Sigmoid colon (tissue), 7 donors: ENCODE data around the gene MRPS7. TPM values are rescaled to one million over a fixed set of nuclear protein-coding genes. Genes with fewer than 3 reads are reported as not detected.
"Not testable (repeated sequence)": the region's sequence is repeated elsewhere in the genome, so short reads cannot be mapped to it uniquely, and the experiment has no call there.

Experiments
- DNase-seq: peaks from one replicate; pipeline ENCODE4 v3.0.0-alpha.2; 2019
- H3K27ac ChIP-seq, 4 donors: fragments of 200-600 bp; sonication (generic); one replicate each; pipeline ENCODE4 v1.5.1; 2016 to 2019; ENCODE audit warnings: mild to moderate bottlenecking in 1 of 4
- H3K27me3 ChIP-seq, 3 donors: fragments of 200-600 bp; sonication (generic); one replicate each; pipeline ENCODE4 v1.5.1; 2019; ENCODE audit warnings: mild to moderate bottlenecking in 1 of 3
- H3K36me3 ChIP-seq, 4 donors: fragments of 200-600 bp; sonication (generic); one replicate each; pipeline ENCODE4 v1.5.1; 2016 to 2019
- H3K4me1 ChIP-seq, 4 donors: fragments of 200-600 bp; sonication (generic); one replicate each; pipeline ENCODE4 v1.5.1; 2017 to 2019
- H3K4me3 ChIP-seq, 4 donors: fragments of 200-600 bp; sonication (generic); one replicate each; pipeline ENCODE4 v1.5.1; 2017 to 2019; ENCODE audit warnings: mild to moderate bottlenecking in 2 of 4, moderate library complexity in 1 of 4
- H3K9me3 ChIP-seq, 4 donors: fragments of 200-600 bp in 3 of 4; sonication (generic) in 3 of 4; one replicate each; pipeline versions ENCODE4 v1.5.1 to v1.6.1; 2013 to 2019
- EP300 ChIP-seq, 4 donors: sonication (generic); formaldehyde crosslinking; IDR thresholded peaks; one replicate each; pipeline ENCODE4 v1.6.1; 2017; ENCODE audit warnings: antibody characterized with exemption in 4 of 4
- POLR2A ChIP-seq, 2 donors: fragments of 450-650 bp; IDR thresholded peaks; one replicate each; pipeline ENCODE4 v1.6.1; 2016; ENCODE audit warnings: antibody characterized with exemption in 2 of 2, mild to moderate bottlenecking in 2 of 2, moderate library complexity in 2 of 2
- POLR2AphosphoS5 ChIP-seq, 4 donors: sonication (generic); formaldehyde crosslinking; IDR thresholded peaks; one replicate each; pipeline ENCODE4 v1.6.1; 2017; ENCODE audit warnings: antibody characterized with exemption in 4 of 4
- WGBS, 2 donors: extraction: QIAGEN DNeasy Blood & Tissue Kit; methylation state at CpG; one replicate each; pipeline ENCODE4 v1.1.7; 2013; 5-methylcytosine and 5-hydroxymethylcytosine counted together
- intact Hi-C: fragments of 100-400 bp; cut with DNase I; formaldehyde crosslinking; loops from one replicate; pipeline ENCODE4 v1.15.1; 2023
- polyA plus RNA-seq, 3 donors: library from polyadenylated mRNA; stranded (reverse); fragments of 200-250 nt; gene quantifications; one replicate each; pipeline ENCODE4 v1.2.3, GENCODE V29; 2013
- total RNA-seq, 4 donors: library from RNA; depleted of rRNA; stranded (reverse); fragments of >200 nt; gene quantifications; one replicate each; pipeline ENCODE4 v1.1.0, GENCODE V29; 2016
- TF ChIP-seq, protein P1 (sequence below), 4 experiments: fragments of 450-650 bp in 3 of 4; fragments of 200-600 bp in 1 of 4; IDR thresholded peaks; one replicate each; pipeline ENCODE4 v1.5.1; 2016 to 2019; ENCODE audit warnings: antibody characterized with exemption in 4 of 4, mild to moderate bottlenecking in 3 of 4, moderate library complexity in 2 of 4
- donor health status: healthy with polysubstance abuse.
- donor health status: Bipolar disorder and iron deficiency.
- donor health status: healthy.

Gene MRPS7
- total and polyA plus RNA-seq, 7 donors, result 26.6 to 96.4 (median 51.5) TPM

DNA sequence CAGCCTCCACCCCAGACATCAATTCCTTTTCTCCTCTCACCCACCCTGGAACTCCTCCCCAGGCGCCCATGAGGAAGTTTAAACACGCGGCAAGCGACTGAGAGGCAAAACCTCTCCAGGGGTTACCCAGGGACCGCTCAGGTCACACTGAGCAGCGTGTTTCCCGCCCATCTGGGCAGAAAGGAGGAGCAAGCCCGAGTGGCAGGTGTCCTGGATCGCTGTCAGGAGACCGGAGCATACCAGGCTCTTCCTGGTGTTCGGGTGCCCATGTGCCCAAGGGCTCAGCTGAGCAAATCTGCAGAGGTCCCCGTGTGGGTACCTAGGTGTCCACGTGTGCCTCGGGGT lies 27.1 kb downstream of the MRPS7 start:
- 0 to 1% methylated on average over 14 of the region's 14 CpGs for WGBS, 2 donors

DNA sequence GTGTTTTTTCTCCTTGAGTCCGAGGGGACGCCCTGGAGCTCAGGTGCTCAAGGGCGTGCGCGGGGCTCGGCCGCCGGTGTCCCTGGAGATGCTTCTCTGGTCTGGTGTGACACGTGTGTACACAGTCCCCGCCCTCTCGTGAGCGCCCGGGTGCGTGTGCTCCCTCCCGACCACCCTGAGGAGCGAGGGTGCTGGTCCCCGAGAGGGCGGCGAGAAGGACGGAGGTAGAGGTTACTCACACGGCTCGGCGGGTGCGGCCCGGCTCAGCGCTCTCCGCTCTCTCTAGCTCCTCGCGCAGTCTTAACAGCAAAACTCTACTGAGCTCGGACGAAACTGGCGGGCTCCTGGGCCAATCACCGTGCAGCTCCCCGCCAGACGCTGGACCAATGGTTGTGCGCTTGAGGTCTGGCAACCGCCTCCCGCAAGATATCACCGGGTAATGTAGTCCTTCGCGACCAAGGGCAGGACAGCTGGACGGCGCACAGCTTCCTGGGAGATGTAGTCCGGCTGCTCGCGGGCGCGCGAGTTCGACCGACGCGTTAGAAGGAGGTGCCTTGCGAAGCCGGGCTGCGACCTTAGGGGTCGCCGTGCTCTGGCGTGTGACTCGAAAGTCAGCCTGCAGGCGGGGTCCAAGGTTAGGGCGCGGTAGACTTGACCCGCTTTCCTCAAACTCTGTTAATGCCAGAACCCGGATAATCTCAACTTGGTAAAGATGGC lies 27.6 kb downstream of the MRPS7 start, which contains the start of gene SLC25A19:
SLC25A19 (minus strand) TSS at position 319 of the 717 bp plus-strand sequence. CDS start 2,669 bp downstream, outside the sequence.
- Histone ChIP-seq H3K9me3 (no peaks in the 10 kb centered on the region), H3K4me3 (peak within 1 kb of the TSS; percentile 65 to 78 (median 74)), H3K27ac (peak within 1 kb of the TSS; percentile 90 to 97 (median 94)), H3K4me1 (peaks cover 0 to 15% (median 5%) of the 10 kb centered on the region in 4 donors), H3K27me3 (no peaks in the 10 kb centered on the region), H3K36me3 (peaks cover 0 to 18% (median 3%) of the 10 kb centered on the region in 4 donors)
- DNase-seq, result peak; percentile 100
- WGBS, 2 donors, result 0% methylated on average over 65 of the region's 65 CpGs
- intact Hi-C loops, result loop anchor here (2.0 to 10.0 kb wide), 3 partner anchors 18 to 296 kb away; partner anchors contain the start of genes CASKIN2, MIF4GD, MYO15B and TSEN54
- TF ChIP-seq EP300 (IDR thresholded peaks at IDR 0.05) (no peak), POLR2AphosphoS5 (IDR thresholded peaks at IDR 0.05) (peak; percentile 82 to 97 (median 90)), POLR2A (IDR thresholded peaks at IDR 0.05) (peak; percentile 63 to 78)

More for the DNA sequence above, 27.1 kb downstream of the MRPS7 start:
- intact Hi-C loops, result loop anchor here (2.0 to 10.0 kb wide), 3 partner anchors 18 to 296 kb away; partner anchors contain the start of genes CASKIN2, MIF4GD, MYO15B and TSEN54
- Histone ChIP-seq H3K36me3 (peaks cover 0 to 18% (median 3%) of the 10 kb centered on the region in 4 donors), H3K27ac (peak overlapping the region; percentile 90 to 97 (median 94)), H3K27me3 (no peaks in the 10 kb centered on the region), H3K9me3 (no peaks in the 10 kb centered on the region), H3K4me3 (peak overlapping the region; percentile 65 to 78 (median 74)), H3K4me1 (peaks cover 0 to 15% (median 5%) of the 10 kb centered on the region in 4 donors)
- no peak for DNase-seq
- TF ChIP-seq POLR2AphosphoS5 (IDR thresholded peaks at IDR 0.05) (no peak), EP300 (IDR thresholded peaks at IDR 0.05) (no peak), POLR2A (IDR thresholded peaks at IDR 0.05) (no peak)
- TF ChIP-seq, protein P1, sequence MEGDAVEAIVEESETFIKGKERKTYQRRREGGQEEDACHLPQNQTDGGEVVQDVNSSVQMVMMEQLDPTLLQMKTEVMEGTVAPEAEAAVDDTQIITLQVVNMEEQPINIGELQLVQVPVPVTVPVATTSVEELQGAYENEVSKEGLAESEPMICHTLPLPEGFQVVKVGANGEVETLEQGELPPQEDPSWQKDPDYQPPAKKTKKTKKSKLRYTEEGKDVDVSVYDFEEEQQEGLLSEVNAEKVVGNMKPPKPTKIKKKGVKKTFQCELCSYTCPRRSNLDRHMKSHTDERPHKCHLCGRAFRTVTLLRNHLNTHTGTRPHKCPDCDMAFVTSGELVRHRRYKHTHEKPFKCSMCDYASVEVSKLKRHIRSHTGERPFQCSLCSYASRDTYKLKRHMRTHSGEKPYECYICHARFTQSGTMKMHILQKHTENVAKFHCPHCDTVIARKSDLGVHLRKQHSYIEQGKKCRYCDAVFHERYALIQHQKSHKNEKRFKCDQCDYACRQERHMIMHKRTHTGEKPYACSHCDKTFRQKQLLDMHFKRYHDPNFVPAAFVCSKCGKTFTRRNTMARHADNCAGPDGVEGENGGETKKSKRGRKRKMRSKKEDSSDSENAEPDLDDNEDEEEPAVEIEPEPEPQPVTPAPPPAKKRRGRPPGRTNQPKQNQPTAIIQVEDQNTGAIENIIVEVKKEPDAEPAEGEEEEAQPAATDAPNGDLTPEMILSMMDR (IDR thresholded peaks at IDR 0.05), result no peak

DNA sequence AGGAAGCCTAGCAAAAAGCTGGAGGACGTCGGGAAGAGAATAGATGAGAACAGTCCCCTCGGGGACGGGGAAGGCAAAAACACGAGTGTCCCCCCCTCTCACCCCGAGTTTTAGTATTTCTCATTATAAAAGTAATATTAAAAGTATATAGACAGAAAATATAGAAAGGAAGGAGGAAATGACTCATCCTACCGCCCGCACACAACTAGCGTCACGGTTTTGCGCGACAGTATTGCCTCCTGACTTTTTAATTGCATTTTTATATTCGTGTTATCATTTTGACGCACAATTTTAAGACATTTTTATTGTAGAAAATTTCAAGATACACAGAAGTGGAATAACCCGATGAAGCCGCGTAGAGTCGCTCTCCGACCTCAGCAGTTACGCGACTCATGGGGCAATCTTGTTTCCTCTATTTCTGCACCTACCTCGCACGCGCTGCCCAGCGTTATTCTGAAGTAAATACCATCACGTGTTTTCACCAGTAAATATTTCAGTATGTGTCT lies 28.2 kb downstream of the MRPS7 start:
- peaks cover 0 to 18% (median 3%) of the 10 kb centered on the region in 4 donors for H3K36me3 ChIP-seq
- WGBS, 2 donors, result 2% methylated on average over 26 of the region's 26 CpGs
- H3K9me3 ChIP-seq, result no peaks in the 10 kb centered on the region
- TF ChIP-seq POLR2AphosphoS5 (IDR thresholded peaks at IDR 0.05) (no peak), POLR2A (IDR thresholded peaks at IDR 0.05) (no peak), EP300 (IDR thresholded peaks at IDR 0.05) (no peak)
- TF ChIP-seq, protein P1 (IDR thresholded peaks at IDR 0.05), result no peak
- DNase-seq, result peak; percentile 84
- H3K4me1 ChIP-seq, result peaks cover 0 to 15% (median 5%) of the 10 kb centered on the region in 4 donors
- H3K4me3 ChIP-seq, result peak overlapping the region; percentile 65 to 78 (median 74)
- no peaks in the 10 kb centered on the region for H3K27me3 ChIP-seq
- intact Hi-C loops, result loop anchor here (2.0 to 10.0 kb wide), 3 partner anchors 19 to 295 kb away; partner anchors contain the start of genes CASKIN2, MIF4GD, MYO15B and TSEN54
- peak overlapping the region; percentile 90 to 97 (median 94) for H3K27ac ChIP-seq

DNA sequence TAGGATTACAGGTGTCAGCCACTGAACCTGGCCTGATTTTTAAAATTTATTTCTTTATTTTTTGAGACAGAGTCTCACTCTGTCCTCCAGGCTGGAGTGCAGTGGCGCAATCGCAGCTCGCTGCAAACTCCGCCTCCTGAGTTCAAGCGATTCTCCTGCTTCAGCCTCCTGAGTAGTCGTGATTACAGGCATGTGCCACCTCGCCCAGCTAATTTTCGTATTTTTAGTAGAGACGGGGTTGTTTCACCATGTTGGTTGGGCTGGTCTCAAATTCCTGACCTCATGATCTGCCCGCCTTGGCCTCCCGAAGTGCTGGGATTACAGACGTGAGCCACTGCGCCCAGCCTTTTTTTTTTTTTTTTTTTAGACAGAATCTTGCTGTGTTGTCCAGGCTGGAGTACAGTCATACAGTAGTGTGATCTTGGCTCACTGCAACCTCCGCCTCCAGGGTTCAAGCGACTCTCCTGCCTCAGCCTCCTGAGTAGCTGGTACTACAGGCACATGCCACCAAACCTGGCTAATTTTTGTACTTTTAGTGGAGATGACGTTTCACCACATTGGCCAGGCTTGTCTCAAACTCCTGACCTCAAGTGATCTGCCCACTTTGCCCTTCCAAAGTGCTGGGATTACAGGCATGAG lies 31.2 kb downstream of the MRPS7 start:
- H3K4me3 ChIP-seq, H3K36me3 ChIP-seq, intact Hi-C loops, DNase-seq, H3K9me3 ChIP-seq, H3K27me3 ChIP-seq: not testable (repeated sequence)
- 82 to 87% methylated on average over 16 of the region's 16 CpGs for WGBS, 2 donors
- Histone ChIP-seq H3K4me1 (peaks cover 0 to 15% (median 5%) of the 10 kb centered on the region in 4 donors), H3K27ac (peak overlapping the region in 1 of 4 donors; percentile 29)

DNA sequence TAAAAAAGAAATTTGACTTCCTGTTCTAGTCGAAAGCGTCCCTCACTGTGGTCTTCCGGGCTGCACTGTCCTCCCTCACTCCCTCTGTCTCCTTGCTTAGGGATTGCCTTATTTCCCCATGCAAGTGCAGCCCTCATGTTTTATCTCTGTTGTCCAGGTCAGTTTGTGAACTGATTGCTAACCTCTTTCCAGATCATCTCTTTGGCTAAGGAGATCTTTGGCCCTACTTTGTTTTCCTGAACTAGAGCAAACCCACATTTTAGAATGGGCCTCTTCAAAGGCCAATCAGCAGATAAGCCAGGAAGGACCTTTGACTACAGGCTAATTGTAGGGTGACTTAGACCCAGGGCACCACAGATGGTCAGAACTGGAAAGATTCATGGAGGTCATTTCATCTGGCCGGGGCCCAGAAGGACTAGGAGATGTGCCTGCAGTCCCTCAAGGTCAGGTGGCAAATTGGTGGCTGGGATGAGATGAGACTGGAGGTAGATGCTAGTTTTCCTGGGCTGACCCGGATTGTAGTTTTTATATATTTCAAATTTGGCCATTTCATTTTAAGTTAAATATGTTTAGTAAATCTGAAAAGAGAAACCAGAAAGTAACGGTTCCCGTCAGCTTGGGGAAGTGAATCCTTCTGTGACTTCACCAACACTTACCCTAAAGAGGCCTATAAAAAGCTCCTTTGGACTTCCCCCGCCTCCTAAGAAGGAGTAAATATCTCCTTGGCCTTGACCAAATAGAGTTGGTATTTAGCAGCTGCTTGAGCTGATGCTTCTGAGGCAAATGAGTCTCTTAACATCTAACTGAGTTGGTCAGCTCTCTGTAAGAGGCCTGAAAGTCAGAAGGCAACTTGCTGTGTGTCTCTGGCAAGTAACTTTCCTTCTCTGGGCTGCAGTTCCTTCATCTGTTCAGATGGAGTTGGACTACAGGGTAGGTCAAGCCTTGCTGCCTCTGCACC lies 33.8 kb downstream of the MRPS7 start:
- WGBS, 2 donors, result 53 to 78% methylated on average over 8 of the region's 8 CpGs

More for the DNA sequence above, 33.8 kb downstream of the MRPS7 start:
- TF ChIP-seq, protein P1 (IDR thresholded peaks at IDR 0.05), result no peak
- TF ChIP-seq POLR2AphosphoS5 (IDR thresholded peaks at IDR 0.05) (peak in 1 of 4 donors; percentile 20), EP300 (IDR thresholded peaks at IDR 0.05) (no peak), POLR2A (IDR thresholded peaks at IDR 0.05) (no peak)
- Histone ChIP-seq H3K27ac (peak overlapping the region; percentile 31 to 64 (median 49)), H3K4me1 (peaks cover 0 to 1% (median 0%) of the 10 kb centered on the region in 4 donors), H3K27me3 (no peaks in the 10 kb centered on the region), H3K9me3 (no peaks in the 10 kb centered on the region), H3K4me3 (no peak overlapping the region), H3K36me3 (no peaks in the 10 kb centered on the region)
- DNase-seq, result no peak
- intact Hi-C loops, result no loop called here
